KMS-11 (cell line): ENCODE results near the gene CDNF.

Experiments used
- H2AFZ ChIP-seq: fragments of 200-600 bp; sonication (generic); 2 replicates; pipeline ENCODE4 v1.6.1; 2016; ENCODE audit warnings: antibody characterized with exemption, mixed run types, low read depth
- H3K27ac ChIP-seq: fragments of 200-600 bp; sonication (generic); 2 replicates; pipeline ENCODE4 v1.6.1; 2016; ENCODE audit warnings: mild to moderate bottlenecking, mixed run types
- H3K27me3 ChIP-seq: fragments of 200-600 bp; sonication (generic); 2 replicates; pipeline ENCODE4 v1.6.1; 2017; ENCODE audit warnings: mild to moderate bottlenecking, low read depth, mixed run types, moderate library complexity; ENCODE audit not compliant: insufficient read depth
- H3K36me3 ChIP-seq: fragments of 200-600 bp; sonication (generic); 2 replicates; pipeline ENCODE4 v1.6.1; 2017; ENCODE audit warnings: mild to moderate bottlenecking, mixed run types; ENCODE audit not compliant: insufficient read depth
- H3K4me1 ChIP-seq: fragments of 200-600 bp; sonication (generic); 2 replicates; pipeline ENCODE4 v1.6.1; 2016; ENCODE audit warnings: mild to moderate bottlenecking, low read depth, mixed run types; ENCODE audit not compliant: poor library complexity, severe bottlenecking
- H3K4me2 ChIP-seq: fragments of 200-600 bp; sonication (generic); 2 replicates; pipeline ENCODE4 v1.7.0; 2016; ENCODE audit warnings: mild to moderate bottlenecking, mixed run types
- H3K4me3 ChIP-seq: fragments of 200-600 bp; sonication (generic); IDR thresholded peaks from 2 replicates; pipeline ENCODE4 v1.6.1; 2017; ENCODE audit warnings: low read depth, low read length, mixed read lengths; ENCODE audit not compliant: insufficient read depth
- H3K79me2 ChIP-seq: fragments of 200-600 bp; sonication (generic); 2 replicates; pipeline ENCODE4 v1.6.1; 2016; ENCODE audit warnings: low read depth, mixed run types; ENCODE audit not compliant: insufficient read depth
- H3K9ac ChIP-seq: fragments of 200-600 bp; sonication (generic); 2 replicates; pipeline ENCODE4 v1.6.1; 2016; ENCODE audit warnings: mild to moderate bottlenecking, mixed run types
- H4K20me1 ChIP-seq: fragments of 200-600 bp; sonication (generic); 2 replicates; pipeline ENCODE4 v1.6.1; 2016; ENCODE audit warnings: mild to moderate bottlenecking, mixed run types; ENCODE audit not compliant: insufficient read depth
- CTCF ChIP-seq: fragments of 200-600 bp; sonication (generic); conservative IDR thresholded peaks from 2 replicates; pipeline ENCODE4 v1.6.1; 2017; ENCODE audit warnings: low read depth, mild to moderate bottlenecking, antibody characterized with exemption, low read length, moderate library complexity, mixed read lengths

Gene CDNF

DNA sequence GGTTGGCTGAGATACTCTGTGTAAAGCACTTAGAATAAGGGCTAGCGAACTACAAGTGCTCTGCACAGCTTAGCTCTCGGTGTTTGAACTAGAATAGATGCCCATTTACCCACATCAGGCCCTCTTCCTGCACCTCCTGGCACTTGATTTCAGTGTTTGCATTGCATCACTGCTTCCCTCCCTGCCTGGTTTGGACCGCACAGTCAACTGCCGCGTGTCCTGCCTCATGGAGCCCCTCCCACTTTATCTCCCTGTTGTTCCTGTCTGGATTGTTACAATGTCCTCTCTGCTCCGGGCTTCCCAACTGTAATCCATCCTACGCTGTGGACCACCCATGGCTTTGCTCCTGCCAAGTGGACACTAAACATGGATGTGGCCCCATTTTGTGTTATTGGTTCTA lies 65.4 kb downstream of the CDNF start:
- no peak for TF ChIP-seq CTCF
- Histone ChIP-seq H4K20me1 (no peaks in the 10 kb centered on the region), H3K27me3 (no peaks in the 10 kb centered on the region), H3K4me3 (no peak overlapping the region), H3K79me2 (no peaks in the 10 kb centered on the region), H2AFZ (no peak overlapping the region), H3K9ac (no peak overlapping the region), H3K36me3 (no peaks in the 10 kb centered on the region), H3K4me1 (no peaks in the 10 kb centered on the region), H3K27ac (no peak overlapping the region), H3K4me2 (no peak overlapping the region)

DNA sequence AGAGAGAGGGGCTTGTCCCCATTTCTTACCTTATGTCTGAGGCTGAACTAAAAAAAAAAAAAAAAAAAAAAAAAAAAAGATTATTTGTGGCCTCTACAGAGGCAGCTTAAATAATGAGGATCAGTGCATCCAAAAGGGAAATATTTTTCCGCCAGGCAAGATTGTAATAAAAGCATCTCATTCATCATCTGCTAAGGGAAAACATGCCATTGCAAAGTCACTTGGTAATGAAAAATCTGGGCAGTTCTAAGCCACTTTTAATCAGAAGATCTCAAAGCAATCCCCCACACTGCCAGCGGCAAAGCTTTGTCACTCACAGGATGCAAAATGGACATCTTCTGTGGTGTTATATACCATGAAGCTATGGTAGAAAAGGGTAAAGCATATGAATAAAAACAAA lies 66.9 kb downstream of the CDNF start:
- H3K4me3 ChIP-seq = no peak overlapping the region
- no peak overlapping the region for H3K4me2 ChIP-seq
- no peaks in the 10 kb centered on the region for H3K4me1 ChIP-seq
- no peaks in the 10 kb centered on the region for H3K27me3 ChIP-seq
- no peak for TF ChIP-seq CTCF
- no peaks in the 10 kb centered on the region for H3K79me2 ChIP-seq
- H3K27ac ChIP-seq = no peak overlapping the region
- H3K36me3 ChIP-seq = no peaks in the 10 kb centered on the region
- no peak overlapping the region for H3K9ac ChIP-seq
- no peaks in the 10 kb centered on the region for H4K20me1 ChIP-seq
- H2AFZ ChIP-seq = no peak overlapping the region
